Measurements from ENCODE around the gene RASA1. TPM values are rescaled to one million over a fixed set of nuclear protein-coding genes. Genes with fewer than 3 reads are reported as not detected.

The RASA1 gene
- total RNA-seq, 1 experiment from 2014 or later: 23.0 TPM

- POLR2A ChIA-PET: no interaction called here
- Mint-ChIP-seq H3K27me3 (ENCODE audit: insufficient read depth, unreplicated experiment) (peaks cover 3% of the 10 kb centered on the region), H3K4me3 (ENCODE audit: unreplicated experiment) (no peak overlapping the region), H3K27ac (ENCODE audit: unreplicated experiment) (no peak overlapping the region), H3K36me3 (ENCODE audit: insufficient read depth, unreplicated experiment) (no peaks in the 10 kb centered on the region), H3K9me3 (ENCODE audit: unreplicated experiment) (no peaks in the 10 kb centered on the region), H3K4me1 (ENCODE audit: low read depth, unreplicated experiment) (no peaks in the 10 kb centered on the region)
- TF ChIP-seq, protein P1, sequence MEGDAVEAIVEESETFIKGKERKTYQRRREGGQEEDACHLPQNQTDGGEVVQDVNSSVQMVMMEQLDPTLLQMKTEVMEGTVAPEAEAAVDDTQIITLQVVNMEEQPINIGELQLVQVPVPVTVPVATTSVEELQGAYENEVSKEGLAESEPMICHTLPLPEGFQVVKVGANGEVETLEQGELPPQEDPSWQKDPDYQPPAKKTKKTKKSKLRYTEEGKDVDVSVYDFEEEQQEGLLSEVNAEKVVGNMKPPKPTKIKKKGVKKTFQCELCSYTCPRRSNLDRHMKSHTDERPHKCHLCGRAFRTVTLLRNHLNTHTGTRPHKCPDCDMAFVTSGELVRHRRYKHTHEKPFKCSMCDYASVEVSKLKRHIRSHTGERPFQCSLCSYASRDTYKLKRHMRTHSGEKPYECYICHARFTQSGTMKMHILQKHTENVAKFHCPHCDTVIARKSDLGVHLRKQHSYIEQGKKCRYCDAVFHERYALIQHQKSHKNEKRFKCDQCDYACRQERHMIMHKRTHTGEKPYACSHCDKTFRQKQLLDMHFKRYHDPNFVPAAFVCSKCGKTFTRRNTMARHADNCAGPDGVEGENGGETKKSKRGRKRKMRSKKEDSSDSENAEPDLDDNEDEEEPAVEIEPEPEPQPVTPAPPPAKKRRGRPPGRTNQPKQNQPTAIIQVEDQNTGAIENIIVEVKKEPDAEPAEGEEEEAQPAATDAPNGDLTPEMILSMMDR (IDR thresholded peaks at IDR 0.05; ENCODE audit: insufficient read depth in 1 of 2, low read depth in 1 of 2, low read length in 1 of 2, severe bottlenecking in 1 of 2, unreplicated experiment in 1 of 2): no peak
- H3K4me1 ChIP-seq: no peaks in the 10 kb centered on the region
- BruUV-seq (replicated peaks): no TSS peak
- no peaks in the 10 kb centered on the region for H3K36me3 ChIP-seq (ENCODE audit: control insufficient read depth, insufficient read depth, low read length)
- DNase-seq: no peak
- no peaks in the 10 kb centered on the region for H3K27me3 ChIP-seq (replicated peaks; ENCODE audit: control insufficient read depth, insufficient read depth, low read length)
- no peak overlapping the region for H3K4me3 ChIP-seq (ENCODE audit: low read depth, low read length)
- CTCF ChIA-PET: no interaction called here
- intact Hi-C loops (cut with micrococcal nuclease; ENCODE audit: unreplicated experiment): no loop called here
- H3K9me3 ChIP-seq: no peaks in the 10 kb centered on the region
Measured at GRCh38 chr5:87437724-87438123, 170.0 kb downstream of the RASA1 start.

GRCh38 chr5:87438231-87438630 lies 170.5 kb downstream of the RASA1 start:
- intact Hi-C loops (cut with micrococcal nuclease; ENCODE audit: unreplicated experiment): no loop called here
- ChIA-PET POLR2A (no interaction called here), CTCF (no interaction called here)
- no peak for DNase-seq
- Mint-ChIP-seq H3K36me3 (ENCODE audit: insufficient read depth, unreplicated experiment) (no peaks in the 10 kb centered on the region), H3K27me3 (ENCODE audit: insufficient read depth, unreplicated experiment) (peaks cover 3% of the 10 kb centered on the region), H3K4me3 (ENCODE audit: unreplicated experiment) (no peak overlapping the region), H3K27ac (ENCODE audit: unreplicated experiment) (no peak overlapping the region), H3K9me3 (ENCODE audit: unreplicated experiment) (no peaks in the 10 kb centered on the region), H3K4me1 (ENCODE audit: low read depth, unreplicated experiment) (no peaks in the 10 kb centered on the region)
- Histone ChIP-seq H3K9me3 (no peaks in the 10 kb centered on the region), H3K27me3 (replicated peaks; ENCODE audit: control insufficient read depth, insufficient read depth, low read length) (no peaks in the 10 kb centered on the region), H3K4me3 (ENCODE audit: low read depth, low read length) (no peak overlapping the region), H3K4me1 (no peaks in the 10 kb centered on the region), H3K36me3 (ENCODE audit: control insufficient read depth, insufficient read depth, low read length) (no peaks in the 10 kb centered on the region)
- BruUV-seq (replicated peaks): no TSS peak
- TF ChIP-seq, protein P1 (IDR thresholded peaks at IDR 0.05; ENCODE audit: insufficient read depth in 1 of 2, low read depth in 1 of 2, low read length in 1 of 2, severe bottlenecking in 1 of 2, unreplicated experiment in 1 of 2): no peak

Other genes starting within 250 kb of the RASA1 start
- 39.4 and 39.6 TPM in 2 replicates for gene CCNH, start 145.0 kb downstream of the RASA1 start, total RNA-seq (2022)

Data from Caco-2 (cell line).